ENCODE measurements around the gene NPAS3. TPM values are rescaled to one million over a fixed set of nuclear protein-coding genes. Genes with fewer than 3 reads are reported as not detected.

NPAS3 gene
- total and polyA plus RNA-seq, 10 donors, result 0.13 to 9.5 (median 2.9) TPM

DNA sequence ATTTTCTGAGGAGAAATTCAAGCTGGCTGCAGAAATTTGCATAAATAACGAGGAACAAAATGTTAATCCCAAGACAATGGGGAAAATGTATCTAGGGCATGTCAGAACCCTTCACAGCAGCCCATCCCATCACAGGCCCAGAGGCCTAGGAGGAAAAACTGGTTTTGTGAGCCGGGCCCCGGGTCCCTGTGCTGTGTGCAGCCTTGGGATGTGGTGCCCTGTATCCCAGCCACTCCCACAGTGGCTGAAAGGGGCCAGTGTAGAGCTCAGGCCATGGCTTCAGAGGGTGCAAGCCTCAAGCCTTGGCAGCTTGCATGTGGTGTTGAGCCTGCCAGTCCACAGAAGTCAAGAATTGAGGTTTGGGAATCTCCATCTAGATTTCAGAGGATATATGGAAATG lies 57.7 kb downstream of the NPAS3 start:
- no peak overlapping the region for H3K4me3 ChIP-seq
- intact Hi-C loops (cut with DNase I; ENCODE audit: low total_unique reads), result no loop called here
- TF ChIP-seq POLR2A (IDR thresholded peaks at IDR 0.05), result no peak
- H3K4me1 ChIP-seq, result peaks cover 0 to 7% (median 0%) of the 10 kb centered on the region in 6 donors
- H3K27ac ChIP-seq, result no peak overlapping the region
- 65 to 88% (median 79%) methylated on average over 3 of the region's 3 CpGs for WGBS, 5 donors
- H3K9me3 ChIP-seq, result peaks cover 0 to 22% (median 0%) of the 10 kb centered on the region in 8 donors
- DNase-seq, result no peak
- H3K36me3 ChIP-seq, result no peaks in the 10 kb centered on the region
- no peaks in the 10 kb centered on the region for H3K27me3 ChIP-seq (replicated peaks in 1 of 7)

DNA sequence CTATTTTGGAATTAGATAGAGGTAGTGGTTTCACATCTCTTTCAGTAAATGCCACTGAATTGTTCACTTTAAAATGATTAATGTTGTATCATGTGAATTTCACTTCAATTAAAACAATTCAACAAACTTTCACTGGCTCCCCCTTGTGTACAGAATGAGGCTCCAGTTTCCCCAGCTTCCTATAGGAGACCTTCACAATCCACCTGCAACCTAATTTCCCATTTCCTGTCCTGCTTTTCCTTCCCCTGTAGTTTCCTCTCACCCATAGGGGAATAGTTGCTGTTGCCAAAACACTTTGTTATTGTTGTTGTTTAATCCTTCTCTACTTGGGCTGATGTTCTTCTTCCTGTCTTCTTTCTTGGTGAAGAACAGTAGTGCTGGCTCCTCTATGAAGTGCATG lies 59.8 kb downstream of the NPAS3 start:
- Histone ChIP-seq H3K9me3 (peaks cover 0 to 22% (median 0%) of the 10 kb centered on the region in 8 donors), H3K4me3 (no peak overlapping the region), H3K27ac (no peak overlapping the region), H3K27me3 (replicated peaks in 1 of 7) (no peaks in the 10 kb centered on the region), H3K36me3 (no peaks in the 10 kb centered on the region), H3K4me1 (peaks cover 0 to 7% (median 0%) of the 10 kb centered on the region in 6 donors)
- intact Hi-C loops (cut with DNase I; ENCODE audit: low total_unique reads), result no loop called here
- no peak for DNase-seq
- no peak for TF ChIP-seq POLR2AphosphoS5 (IDR thresholded peaks at IDR 0.05)
- TF ChIP-seq, protein P1, sequence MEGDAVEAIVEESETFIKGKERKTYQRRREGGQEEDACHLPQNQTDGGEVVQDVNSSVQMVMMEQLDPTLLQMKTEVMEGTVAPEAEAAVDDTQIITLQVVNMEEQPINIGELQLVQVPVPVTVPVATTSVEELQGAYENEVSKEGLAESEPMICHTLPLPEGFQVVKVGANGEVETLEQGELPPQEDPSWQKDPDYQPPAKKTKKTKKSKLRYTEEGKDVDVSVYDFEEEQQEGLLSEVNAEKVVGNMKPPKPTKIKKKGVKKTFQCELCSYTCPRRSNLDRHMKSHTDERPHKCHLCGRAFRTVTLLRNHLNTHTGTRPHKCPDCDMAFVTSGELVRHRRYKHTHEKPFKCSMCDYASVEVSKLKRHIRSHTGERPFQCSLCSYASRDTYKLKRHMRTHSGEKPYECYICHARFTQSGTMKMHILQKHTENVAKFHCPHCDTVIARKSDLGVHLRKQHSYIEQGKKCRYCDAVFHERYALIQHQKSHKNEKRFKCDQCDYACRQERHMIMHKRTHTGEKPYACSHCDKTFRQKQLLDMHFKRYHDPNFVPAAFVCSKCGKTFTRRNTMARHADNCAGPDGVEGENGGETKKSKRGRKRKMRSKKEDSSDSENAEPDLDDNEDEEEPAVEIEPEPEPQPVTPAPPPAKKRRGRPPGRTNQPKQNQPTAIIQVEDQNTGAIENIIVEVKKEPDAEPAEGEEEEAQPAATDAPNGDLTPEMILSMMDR (IDR thresholded peaks at IDR 0.05 in 8 of 11, conservative IDR thresholded peaks at IDR 0.05 in 3 of 11), result peak in 5 of 11 experiments; percentile 13 to 46 (median 26)

DNA sequence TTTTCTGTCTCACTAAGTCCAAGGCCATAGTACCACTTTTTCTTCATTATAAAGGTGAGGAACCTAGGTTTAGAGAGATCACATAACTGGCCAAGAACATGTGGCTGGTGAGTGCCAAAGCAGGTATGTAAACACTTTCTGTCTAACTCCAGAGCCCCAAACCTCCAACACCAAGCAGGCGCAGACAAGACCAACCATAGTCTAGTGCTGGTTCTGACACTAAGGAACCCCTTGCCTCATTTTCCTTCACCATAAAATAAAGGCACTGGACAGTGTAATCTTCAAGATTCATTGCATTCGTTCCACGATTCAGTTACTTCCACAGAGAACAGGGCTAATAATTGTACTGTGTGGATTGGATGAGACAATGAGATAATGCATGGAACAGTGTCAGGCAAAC lies 71.0 kb downstream of the NPAS3 start:
- TF ChIP-seq, protein P1 (IDR thresholded peaks at IDR 0.05 in 8 of 11, conservative IDR thresholded peaks at IDR 0.05 in 3 of 11), result no peak
- TF ChIP-seq POLR2AphosphoS5 (IDR thresholded peaks at IDR 0.05) (no peak), POLR2A (IDR thresholded peaks at IDR 0.05) (no peak)
- H3K36me3 ChIP-seq, result no peaks in the 10 kb centered on the region
- H3K4me3 ChIP-seq, result no peak overlapping the region
- no peak overlapping the region for H3K27ac ChIP-seq
- 79 to 97% (median 90%) methylated on average over 3 of the region's 3 CpGs for WGBS, 5 donors
- no peaks in the 10 kb centered on the region for H3K4me1 ChIP-seq
- no peak for DNase-seq
- intact Hi-C loops (cut with DNase I; ENCODE audit: low total_unique reads), result no loop called here
- no peaks in the 10 kb centered on the region for H3K9me3 ChIP-seq
- no peaks in the 10 kb centered on the region for H3K27me3 ChIP-seq (replicated peaks in 1 of 7)

DNA sequence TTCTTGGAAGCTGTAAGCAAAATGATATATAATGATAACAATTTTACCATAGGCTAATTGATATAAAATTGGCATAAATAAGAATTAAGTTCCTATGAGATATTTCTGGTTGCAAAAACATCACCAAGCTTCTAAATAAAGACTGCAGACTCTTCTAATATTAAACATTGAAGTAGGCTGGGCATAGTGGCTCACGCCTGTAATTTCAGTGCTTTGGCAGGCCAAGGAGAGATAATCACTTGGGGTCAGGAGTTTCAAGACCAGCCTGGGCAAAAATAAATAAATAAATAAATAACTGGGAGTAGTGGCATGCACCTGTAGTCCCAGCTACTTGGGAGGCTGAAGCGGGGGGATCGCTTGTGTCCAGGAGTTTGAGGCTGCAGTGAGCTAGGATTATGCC lies 71.8 kb downstream of the NPAS3 start:
- 86 to 96% (median 90%) methylated on average over 3 of the region's 3 CpGs for WGBS, 5 donors
- H3K27ac ChIP-seq, result no peak overlapping the region
- H3K27me3 ChIP-seq (replicated peaks in 1 of 7), result no peaks in the 10 kb centered on the region
- H3K4me1 ChIP-seq, result no peaks in the 10 kb centered on the region
- no peak for DNase-seq
- no peak for TF ChIP-seq POLR2A (IDR thresholded peaks at IDR 0.05)
- no peak for TF ChIP-seq POLR2AphosphoS5 (IDR thresholded peaks at IDR 0.05)
- TF ChIP-seq, protein P1 (IDR thresholded peaks at IDR 0.05 in 8 of 11, conservative IDR thresholded peaks at IDR 0.05 in 3 of 11), result no peak
- intact Hi-C loops (cut with DNase I; ENCODE audit: low total_unique reads), result no loop called here
- no peaks in the 10 kb centered on the region for H3K36me3 ChIP-seq
- no peaks in the 10 kb centered on the region for H3K9me3 ChIP-seq
- no peak overlapping the region for H3K4me3 ChIP-seq

DNA sequence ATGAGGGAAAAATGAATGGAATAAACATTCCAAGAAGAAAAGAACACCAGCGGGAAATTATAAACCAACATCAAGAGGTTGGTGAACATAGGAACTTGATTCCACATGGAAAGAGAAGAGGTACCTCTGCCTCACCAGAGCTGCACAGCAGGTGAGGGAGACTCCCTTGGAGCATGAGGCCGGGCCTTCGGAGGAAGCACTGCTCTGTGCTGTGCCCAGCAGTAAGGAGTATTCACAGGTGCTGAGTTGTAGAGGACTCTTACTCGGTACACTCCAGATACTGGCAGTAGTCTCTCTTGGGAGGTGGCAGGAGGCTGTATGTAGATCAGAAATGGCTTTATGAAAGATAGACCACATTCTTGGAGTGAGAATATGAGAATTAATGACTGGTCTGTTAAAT lies 76.0 kb downstream of the NPAS3 start:
- H3K27ac ChIP-seq, result no peak overlapping the region
- 81 to 96% (median 87%) methylated on average over 4 of the region's 4 CpGs for WGBS, 5 donors
- TF ChIP-seq, protein P1 (IDR thresholded peaks at IDR 0.05 in 8 of 11, conservative IDR thresholded peaks at IDR 0.05 in 3 of 11), result no peak
- TF ChIP-seq POLR2AphosphoS5 (IDR thresholded peaks at IDR 0.05), result no peak
- TF ChIP-seq POLR2A (IDR thresholded peaks at IDR 0.05), result no peak
- DNase-seq, result no peak
- no peaks in the 10 kb centered on the region for H3K36me3 ChIP-seq
- H3K27me3 ChIP-seq (replicated peaks in 1 of 7), result no peaks in the 10 kb centered on the region
- H3K4me1 ChIP-seq, result no peaks in the 10 kb centered on the region
- no peak overlapping the region for H3K4me3 ChIP-seq
- intact Hi-C loops (cut with DNase I; ENCODE audit: low total_unique reads), result no loop called here
- H3K9me3 ChIP-seq, result no peaks in the 10 kb centered on the region
